Measurements from ENCODE around the gene CBLN2.

CBLN2 gene

GRCh38 chr18:72502671-72503431 lies 41.3 kb downstream of the CBLN2 start:
- Histone ChIP-seq H3K27ac (no peak overlapping the region), H3K4me3 (no peak overlapping the region), H3K36me3 (no peaks in the 10 kb centered on the region), H3K27me3 (no peaks in the 10 kb centered on the region), H3K4me1 (no peaks in the 10 kb centered on the region), H3K9me3 (no peaks in the 10 kb centered on the region)
- intact Hi-C loops (cut with DNase I; ENCODE audit: low total_unique reads): no loop called here
- no peak for DNase-seq
- no peak for TF ChIP-seq CTCF (IDR thresholded peaks at IDR 0.05)

GRCh38 chr18:72492497-72492896 lies 51.6 kb downstream of the CBLN2 start:
- Histone ChIP-seq H3K36me3 (no peaks in the 10 kb centered on the region), H3K27me3 (no peaks in the 10 kb centered on the region), H3K9me3 (no peaks in the 10 kb centered on the region), H3K27ac (no peak overlapping the region), H3K4me3 (no peak overlapping the region), H3K4me1 (no peaks in the 10 kb centered on the region)
- intact Hi-C loops (cut with DNase I; ENCODE audit: low total_unique reads): no loop called here
- no peak for TF ChIP-seq CTCF (IDR thresholded peaks at IDR 0.05)
- DNase-seq: no peak

Measured in tibial artery (tissue), 4 donors.